ENCODE measurements around the gene MYL9.
A peak's percentile ranks its signal among the peaks of the same experiment; 100 is the strongest.
"Not testable (repeated sequence)": the region's sequence is repeated elsewhere in the genome, so short reads cannot be mapped to it uniquely, and the experiment has no call there.

MYL9 gene

DNA sequence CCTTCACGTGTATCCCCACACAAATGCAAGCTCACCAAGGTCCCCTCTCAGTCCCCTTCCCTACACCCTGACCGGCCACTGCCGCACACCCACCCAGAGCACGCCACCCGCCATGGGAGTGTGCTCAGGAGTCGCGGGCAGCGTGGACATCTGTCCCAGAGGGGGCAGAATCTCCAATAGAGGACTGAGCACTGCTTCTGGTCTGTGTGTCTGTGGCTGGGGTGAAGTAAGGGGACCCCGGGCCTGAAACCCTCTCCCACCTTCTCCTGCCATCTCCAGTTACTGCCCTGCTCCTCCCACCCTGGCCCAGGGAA, 8.3 kb downstream of the MYL9 start:
- no peak for DNase-seq (ENCODE audit: low read depth in 3 of 3)

DNA sequence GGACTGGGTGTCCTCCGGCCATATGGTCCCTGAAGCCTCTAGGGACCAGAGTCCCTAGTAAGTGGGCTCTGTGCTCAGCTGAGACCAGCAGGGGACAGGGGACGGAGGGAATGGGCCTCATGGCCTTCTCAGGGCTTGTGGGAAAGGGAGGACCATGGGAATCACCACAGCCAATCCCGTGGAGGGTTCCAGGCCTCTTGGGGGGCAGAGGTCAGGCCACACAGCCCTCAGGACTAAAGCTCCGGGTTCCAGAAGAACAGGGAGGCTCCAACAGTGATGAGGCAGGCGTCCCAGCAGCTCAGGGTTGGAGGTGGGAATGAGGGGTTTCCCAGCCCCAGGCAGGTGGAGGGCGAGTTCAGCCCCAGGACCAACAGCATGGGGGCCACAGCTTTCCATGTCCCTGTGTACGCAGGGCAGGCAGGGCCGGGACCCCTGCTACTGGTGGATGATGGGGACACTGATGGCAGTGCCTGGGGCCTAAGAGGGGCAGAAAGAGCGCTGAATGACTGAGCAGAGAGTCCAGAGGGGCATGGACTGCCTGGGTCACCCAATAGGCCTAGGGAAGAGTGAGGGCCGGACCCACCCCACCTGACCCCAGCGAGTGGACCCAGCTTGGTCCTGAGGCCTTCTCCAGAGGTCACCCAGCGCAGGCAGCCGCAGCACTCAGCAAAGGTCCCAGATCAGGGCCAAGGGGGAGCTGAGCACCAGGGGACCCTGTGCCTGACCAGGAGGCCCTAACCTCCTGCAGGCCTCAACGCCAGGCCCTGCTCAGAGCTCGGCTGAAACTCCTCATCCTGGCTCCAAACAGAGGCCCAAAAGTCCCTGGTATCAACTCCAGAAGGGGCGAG, 8.8 kb downstream of the MYL9 start:
- DNase-seq (ENCODE audit: low read depth in 3 of 3), result no peak

DNA sequence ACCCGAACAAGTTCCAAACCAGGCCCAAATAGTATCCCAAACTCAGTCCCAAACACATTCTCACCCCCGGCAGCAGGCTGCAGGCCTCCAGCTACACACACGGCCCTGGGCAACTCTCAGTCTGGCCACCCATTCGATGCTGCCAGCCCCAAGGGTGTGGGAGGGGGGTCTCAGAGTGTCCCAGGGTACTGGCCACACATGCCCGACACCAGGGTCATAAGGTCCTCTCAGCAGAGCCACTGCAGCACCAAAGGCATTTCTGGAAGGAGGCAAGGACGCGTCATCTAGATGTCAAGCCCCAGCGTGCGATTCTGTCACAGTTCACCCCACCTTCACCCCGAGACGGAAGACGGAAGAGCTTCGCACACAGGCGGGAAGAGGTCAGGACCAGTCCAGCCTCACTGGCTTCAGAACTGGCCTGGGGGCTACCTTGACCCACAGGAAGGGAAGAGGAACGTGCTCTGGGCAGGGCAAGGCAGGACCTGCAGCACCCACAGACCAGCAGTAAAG, 9.5 kb downstream of the MYL9 start:
- DNase-seq (ENCODE audit: low read depth in 3 of 3), result no peak

DNA sequence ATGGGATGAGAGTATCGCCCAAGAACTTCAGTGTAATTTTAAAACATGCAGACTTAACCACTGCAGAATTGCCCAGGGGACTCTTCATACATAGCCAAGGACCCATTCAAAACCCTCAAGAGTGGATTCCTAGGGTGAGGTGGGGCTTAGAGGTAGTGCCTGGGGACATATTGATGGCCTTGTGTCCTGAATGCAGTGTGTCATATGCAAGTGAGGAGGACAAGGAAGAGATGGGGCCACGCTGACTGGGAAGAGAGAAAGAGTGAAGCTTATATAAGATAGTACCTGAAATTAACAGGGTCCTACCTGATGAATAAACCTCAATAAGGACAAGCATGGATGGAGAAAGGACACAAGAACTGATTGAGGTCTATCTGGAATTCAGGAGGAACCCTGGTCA, 13.9 kb downstream of the MYL9 start:
- no peak for DNase-seq (ENCODE audit: low read depth in 3 of 3)

DNA sequence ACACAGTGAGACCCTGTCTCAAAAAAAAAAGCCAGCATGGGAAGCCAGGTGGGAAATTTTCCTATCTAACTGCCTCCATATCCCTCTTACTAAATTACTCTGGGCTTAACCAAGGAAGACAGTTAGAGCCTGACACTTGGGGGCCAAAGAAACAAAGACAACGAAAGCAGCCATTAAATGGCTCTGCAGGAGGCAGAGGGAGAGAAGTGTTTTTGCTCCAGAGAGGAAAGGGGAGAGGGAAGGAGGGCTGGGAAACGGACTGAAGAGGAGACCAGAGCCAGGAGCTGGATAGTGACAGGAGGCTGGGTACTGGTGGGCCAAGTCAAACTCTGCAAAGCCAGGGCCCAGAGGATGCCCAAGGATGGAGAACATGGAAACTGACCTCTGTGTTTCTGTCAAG, 21.4 kb downstream of the MYL9 start:
- DNase-seq (ENCODE audit: low read depth in 3 of 3), result no peak

DNA sequence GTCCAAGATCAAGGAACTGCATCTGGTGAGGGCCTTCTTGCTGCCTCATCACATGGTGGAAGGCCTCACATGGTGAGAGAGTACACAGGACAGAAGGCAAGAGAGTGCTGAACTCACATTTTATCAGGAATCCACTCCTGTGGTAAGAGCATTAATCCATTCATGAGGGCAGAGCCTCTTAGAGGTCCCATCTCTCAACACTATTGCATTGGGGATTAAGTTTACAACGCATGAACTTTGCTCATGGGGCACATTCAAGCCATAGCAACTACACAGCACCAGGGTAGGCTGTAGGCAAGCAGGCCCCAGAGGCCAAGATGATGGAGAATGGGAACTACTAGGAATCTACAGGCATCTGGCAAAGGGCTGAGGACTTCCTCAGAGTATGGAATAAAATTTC, 22.1 kb downstream of the MYL9 start:
- DNase-seq (ENCODE audit: low read depth in 3 of 3), result no peak

DNA sequence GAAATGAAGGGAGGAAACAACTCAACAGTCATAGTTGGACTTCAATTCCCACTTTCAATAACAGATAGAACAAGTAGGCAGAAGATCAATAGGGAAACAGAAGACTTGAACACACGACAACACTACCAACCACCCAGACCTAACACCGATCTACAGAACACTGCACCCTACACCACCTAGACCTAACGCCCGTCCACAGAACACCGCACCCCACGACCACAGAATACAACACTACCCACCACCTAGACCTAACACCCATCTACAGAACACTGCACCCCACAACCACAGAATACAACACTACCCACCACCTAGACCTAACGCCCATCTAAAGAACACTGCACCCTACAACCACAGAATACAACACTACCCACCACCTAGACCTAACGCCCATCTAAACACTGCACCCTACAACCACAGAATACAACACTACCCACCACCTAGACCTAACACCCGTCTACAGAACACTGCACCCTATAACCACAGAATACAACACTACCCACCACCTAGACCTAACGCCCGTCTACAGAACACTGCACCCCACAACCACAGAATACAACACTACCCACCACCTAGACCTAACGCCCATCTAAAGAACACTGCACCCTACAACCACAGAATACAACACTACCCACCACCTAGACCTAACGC, 22.9 kb downstream of the MYL9 start:
- DNase-seq (ENCODE audit: low read depth in 3 of 3), result not testable (repeated sequence)

DNA sequence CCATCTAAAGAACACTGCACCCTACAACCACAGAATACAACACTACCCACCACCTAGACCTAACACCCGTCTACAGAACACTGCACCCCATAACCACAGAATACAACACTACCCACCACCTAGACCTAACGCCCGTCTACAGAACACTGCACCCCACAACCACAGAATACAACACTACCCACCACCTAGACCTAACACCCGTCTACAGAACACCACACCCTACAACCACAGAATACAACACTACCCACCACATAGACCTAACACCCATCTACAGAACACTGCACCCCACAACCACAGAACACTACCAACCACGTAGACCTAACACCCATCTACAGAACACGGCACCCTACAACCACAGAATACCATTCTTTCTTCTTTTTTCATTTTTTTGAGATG, 23.4 kb downstream of the MYL9 start:
- not testable (repeated sequence) for DNase-seq (ENCODE audit: low read depth in 3 of 3)

DNA sequence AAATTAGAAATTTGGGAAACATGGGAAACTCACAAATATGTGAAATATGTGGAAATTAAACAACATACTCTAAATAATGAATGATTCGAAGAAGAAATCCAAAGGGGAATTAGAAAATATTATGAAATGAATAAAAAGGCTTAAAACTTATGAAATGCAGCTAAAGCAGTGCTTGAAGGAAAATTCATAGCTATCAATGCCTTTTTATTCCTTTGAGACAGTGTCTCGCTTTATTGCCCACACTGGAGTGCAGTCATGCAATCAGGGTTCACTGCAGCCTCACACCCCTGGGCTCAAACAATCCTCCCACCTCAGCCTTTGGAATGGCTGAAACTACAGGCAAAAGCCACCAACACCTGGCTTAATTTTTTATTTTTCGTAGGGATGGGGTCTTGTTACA, 24.2 kb downstream of the MYL9 start:
- DNase-seq (ENCODE audit: low read depth in 3 of 3), result no peak

DNA sequence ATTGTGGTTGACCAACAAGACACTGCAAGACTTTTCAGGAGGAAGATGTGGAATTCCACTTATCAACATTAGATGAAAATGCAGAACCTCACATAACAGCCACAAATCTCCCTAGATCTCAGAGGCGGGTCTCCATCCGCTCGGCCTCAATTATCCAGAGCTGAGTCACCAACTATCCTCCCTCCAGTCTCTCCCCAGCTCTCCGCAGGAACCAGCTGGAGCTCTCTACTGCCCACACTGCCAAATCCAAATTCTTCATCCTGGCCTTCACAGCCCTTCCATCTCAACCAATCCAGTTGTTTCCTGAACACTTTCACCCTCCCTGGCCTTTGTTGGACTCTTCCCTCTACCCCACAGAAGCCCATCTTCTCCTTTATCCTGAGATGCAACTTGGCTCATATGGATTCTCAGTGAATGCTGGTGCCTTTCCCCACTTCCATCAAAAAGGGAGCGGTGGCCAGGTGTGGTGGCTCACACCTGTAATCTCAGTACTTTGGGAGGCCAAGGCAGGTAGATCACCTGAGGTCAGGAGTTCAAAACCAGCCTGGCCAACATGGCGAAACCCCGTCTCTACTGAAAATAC, 28.6 kb downstream of the MYL9 start:
- DNase-seq (ENCODE audit: low read depth in 3 of 3), result no peak

DNA sequence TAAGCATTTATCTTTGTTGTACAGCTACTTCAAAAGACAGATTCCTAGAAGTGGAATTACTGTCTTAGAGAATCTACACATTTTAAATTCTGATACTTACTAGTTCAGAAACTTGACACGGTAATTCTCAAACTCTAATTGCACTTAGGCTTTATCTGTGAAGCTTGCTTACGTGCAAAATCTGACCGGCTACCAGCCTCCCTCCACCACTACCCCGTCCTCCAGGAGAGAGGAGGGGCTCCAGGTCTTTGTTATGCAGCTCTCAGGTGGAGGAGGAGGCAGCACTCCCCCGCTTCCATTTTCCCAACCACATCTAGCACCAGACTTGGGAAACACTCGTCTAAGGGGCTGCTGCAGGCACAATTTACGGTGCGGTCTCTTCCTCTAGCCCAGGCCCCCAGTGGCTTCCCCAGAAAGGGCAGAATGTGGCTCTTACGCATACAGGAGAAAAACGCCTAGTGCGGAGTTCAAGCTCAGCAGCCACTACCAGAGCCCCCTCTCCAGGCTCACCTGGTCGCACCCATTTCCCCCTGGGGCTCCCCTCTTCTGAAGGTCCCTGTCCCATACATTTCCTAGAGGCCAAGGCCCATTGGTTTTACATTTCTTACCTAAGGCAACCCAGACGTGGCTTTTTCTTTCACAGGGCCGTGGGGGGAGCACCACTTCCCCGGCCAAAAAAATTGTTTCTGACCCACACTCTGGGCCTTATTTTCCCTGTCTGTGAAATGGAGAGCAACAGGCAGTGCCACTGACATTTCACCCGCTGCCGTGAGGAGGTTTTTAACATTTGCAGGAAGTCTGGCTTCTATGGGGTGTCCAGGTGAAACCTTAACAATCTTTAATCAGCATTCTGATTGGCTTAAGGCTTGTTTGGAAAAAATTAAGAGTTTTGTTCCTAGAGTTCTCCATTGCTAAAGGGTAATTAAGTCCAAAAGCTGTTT, 30.5 kb downstream of the MYL9 start:
- no peak for DNase-seq (ENCODE audit: low read depth in 3 of 3)

DNA sequence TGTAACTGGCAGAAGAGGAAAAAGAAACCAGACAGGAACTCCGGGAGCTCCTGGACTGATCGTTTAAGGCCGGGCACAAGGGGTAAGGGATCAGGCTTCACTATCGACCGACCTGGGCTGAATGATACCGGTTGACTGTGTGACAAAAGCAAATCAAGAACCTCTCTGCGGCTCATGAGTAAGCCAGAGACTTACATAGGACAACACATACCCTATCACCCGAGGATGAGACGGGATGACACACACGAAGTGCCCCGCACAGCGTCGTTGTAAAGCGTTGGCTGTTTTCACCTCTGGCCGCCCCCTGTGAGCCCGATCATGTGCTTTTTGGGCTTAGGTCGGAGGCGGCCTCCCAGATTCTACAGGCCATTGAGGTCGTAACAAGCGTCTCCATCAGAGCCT, 31.4 kb downstream of the MYL9 start:
- peak; percentile 45 to 73 (median 61) for DNase-seq (ENCODE audit: low read depth in 3 of 3)

DNA sequence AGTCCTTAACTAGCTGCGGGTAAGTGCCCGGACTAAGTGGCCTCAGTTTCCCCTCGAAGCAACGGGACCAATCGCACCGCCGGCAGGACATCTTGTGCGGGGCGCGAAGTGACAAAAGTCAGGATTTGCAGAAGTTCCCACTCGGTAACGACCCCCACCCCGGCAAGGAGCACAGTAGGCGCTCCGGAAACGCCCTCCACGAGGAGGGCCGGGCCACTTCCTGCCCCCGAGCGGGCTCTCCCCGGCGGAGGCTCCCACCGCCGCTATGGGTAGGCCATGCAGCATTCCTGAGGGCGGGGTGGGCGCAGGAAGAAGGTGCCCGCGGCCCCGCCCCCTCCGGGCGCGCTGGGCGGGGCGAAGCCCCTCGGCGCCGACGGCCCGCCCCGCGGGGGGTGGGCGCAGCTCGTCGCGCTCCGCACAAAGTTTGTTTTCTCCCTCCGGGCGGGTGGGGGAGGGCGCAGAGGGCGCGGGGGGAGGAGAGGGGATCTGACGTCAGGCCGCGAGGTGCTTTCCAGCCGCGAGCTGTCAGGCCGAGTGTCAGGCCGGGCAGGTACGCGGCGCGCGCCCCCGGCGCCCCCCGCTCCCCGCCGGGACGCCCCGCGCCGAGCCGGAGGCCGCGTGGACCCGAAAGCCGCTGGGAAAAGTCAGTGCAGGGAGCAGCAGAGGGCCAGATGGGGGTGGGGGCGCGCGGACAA, 31.9 kb downstream of the MYL9 start, which contains the start of gene TGIF2:
Gene TGIF2 (plus strand): TSS at position 495 of the 695 bp plus-strand sequence. CDS start 5,178 bp downstream, outside the sequence.
- peak; percentile 68 to 84 (median 82) for DNase-seq (ENCODE audit: low read depth in 3 of 3)

DNA sequence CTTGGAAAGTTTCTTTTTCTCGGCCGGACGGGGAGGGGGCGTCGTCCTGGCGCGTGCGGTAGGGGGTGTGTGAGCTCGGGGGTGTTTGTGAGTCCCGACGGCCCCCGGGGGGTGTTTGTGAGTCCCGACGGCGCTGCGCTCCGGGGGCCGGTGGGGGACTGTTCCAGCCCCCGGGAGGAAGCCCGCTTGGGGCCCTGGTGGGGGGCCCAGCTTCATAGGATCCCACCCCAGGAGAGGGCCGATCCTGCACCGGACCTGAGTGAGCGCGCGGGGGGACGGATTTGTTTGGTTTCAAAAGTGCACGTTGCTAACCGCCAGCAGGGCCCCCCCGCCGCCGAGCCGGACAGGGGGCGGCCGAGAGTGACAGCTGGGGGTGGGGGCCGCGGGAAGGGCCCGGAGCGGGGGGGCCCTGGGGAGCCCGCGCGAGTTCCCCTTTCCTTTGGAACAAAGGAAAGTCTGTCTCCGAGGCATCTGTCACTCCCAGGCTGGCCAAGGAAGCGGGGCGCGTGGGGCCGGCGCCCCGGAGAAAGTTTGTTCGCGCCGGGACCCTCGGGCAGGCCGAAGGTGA, 32.6 kb downstream of the MYL9 start:
- no peak for DNase-seq (ENCODE audit: low read depth in 3 of 3)

DNA sequence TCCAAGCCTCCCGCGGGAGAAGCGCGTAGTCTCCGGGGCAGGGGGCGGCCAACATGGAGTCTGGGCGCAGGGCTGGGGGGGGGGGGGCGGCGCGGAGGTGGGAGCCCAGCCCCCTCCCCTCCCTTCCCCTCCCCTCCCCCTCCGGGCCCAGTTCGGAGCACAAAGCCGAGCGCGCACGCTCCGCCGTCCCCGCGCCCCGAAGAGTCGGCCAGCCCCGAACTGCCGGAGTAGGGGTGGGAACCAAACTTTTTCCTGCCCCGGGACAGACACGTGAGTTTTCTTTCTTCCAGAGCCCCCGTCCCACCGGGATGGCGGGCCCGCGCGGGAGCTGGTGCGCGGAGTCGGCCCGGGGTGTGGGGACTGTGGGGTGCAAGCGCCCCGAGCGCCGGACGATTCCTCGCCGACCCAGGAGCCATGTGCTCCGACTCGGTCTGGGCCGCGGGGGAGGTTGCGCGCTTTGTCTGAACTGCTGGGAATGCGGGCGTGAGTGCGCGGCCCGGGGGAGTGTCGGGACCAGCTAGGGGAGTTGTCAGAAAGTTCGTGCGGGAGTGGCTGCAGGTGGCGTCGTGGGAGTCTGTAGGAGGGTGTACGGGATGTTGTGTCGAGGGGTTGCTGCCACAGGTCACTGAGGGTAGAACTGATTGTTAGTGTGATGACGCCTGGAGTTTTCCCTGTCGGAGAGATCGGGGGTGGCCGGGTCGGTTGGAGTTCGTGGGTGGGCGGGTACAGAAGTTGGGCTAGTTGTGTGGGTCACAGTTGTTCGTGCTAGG, 33.2 kb downstream of the MYL9 start:
- peak in 1 of 3 donors; percentile 33 for DNase-seq (ENCODE audit: low read depth in 3 of 3)

DNA sequence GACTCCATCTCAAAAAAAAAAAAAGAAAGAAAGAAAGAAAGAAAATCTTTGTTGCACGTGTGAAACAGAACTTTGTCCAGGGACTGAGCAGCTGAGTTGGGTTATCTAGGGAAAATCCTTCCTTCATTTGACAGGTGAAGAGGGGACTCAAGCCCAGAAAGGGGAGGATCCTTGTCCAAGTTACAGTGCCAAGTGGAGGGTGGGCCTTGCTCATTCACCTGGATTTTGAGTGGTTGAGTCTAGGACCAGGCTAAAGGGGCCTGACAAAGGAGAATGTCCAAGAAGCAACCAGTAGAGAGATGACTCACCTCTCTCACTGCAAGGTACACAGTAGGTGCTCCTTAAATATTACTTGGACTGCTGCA, 34.7 kb downstream of the MYL9 start:
- DNase-seq (ENCODE audit: low read depth in 3 of 3), result no peak

DNA sequence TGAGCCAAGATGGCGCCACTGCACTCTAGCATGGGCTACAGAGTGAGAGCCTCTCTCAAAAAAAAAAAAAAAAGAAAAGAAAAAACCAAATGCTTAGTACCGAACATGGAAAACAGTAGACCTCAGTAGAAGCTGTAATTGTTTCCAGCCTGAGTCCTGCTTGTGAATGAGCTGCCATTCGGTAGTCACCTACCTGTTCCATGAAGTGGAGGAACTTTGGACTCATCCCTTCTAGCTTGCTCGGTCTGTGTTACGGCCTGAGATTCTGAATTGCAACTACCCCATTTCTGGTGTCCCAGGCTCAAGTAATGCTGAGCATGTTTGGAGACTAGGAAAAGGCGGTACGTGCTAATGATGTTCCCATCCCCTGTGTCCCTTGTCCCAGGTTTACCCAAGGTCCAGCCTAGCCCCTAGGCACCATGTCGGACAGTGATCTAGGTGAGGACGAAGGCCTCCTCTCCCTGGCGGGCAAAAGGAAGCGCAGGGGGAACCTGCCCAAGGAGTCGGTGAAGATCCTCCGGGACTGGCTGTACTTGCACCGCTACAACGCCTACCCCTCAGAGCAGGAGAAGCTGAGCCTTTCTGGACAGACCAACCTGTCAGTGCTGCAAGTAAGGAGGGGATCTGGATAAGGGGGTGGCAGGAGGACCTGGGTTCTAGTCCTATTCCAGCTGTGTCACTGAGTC, 37.2 kb downstream of the MYL9 start:
- no peak for DNase-seq (ENCODE audit: low read depth in 3 of 3)

DNA sequence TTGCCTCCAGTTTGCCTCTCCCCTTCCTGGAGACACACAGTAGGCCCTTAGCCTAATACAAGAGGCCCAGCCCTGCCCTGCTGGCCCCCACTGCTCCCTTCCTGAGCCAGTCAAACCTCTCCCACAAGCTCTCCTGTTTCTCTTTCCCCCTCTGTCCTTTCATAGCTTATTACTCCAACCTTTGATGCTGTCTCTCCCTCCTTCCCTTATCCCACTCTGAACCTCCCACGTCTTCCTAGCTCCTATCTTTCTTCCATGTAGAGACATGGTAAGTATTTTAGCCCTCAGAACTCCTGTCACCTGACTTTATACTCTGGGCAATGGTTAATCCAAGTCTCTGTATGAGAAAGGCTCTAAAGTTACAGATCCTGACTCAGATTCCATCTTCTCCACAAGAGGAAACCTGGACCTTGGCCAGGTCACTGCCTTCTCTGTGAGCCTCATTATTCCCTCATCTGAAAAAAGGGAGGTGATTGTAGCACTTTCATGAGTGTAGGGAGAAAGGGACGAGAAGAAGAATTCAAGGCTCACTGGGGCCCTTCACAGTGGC, 38.8 kb downstream of the MYL9 start:
- DNase-seq (ENCODE audit: low read depth in 3 of 3), result no peak

DNA sequence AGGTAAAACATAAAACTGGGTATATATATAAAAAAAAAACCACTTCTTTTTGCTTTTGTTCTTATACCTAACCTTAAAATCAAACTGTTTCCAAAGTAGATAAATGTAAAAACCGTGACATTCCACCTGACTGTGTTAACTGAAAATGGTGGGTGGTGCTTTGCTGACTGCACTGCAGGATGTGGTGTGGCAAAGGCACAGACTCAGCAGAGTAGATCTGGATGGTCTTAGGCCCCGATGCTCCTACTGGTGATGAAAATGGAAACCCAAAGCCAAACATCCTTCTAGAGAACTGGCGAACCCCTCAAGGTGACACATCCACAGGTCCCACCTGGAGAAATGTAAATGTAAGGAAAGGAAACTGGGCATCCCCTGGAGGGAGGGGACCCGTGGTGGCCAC, 41.0 kb downstream of the MYL9 start:
- no peak for DNase-seq (ENCODE audit: low read depth in 3 of 3)
